ENCODE data around the gene ZNF701. TPM values are rescaled to one million over a fixed set of nuclear protein-coding genes. Genes with fewer than 3 reads are reported as not detected.

The ZNF701 gene
- total RNA-seq, result 10 to 100 TPM in 5 of 6 donors, 1 to 10 TPM in 1; 6.8 to 25.3 (median 16.0) TPM

DNA sequence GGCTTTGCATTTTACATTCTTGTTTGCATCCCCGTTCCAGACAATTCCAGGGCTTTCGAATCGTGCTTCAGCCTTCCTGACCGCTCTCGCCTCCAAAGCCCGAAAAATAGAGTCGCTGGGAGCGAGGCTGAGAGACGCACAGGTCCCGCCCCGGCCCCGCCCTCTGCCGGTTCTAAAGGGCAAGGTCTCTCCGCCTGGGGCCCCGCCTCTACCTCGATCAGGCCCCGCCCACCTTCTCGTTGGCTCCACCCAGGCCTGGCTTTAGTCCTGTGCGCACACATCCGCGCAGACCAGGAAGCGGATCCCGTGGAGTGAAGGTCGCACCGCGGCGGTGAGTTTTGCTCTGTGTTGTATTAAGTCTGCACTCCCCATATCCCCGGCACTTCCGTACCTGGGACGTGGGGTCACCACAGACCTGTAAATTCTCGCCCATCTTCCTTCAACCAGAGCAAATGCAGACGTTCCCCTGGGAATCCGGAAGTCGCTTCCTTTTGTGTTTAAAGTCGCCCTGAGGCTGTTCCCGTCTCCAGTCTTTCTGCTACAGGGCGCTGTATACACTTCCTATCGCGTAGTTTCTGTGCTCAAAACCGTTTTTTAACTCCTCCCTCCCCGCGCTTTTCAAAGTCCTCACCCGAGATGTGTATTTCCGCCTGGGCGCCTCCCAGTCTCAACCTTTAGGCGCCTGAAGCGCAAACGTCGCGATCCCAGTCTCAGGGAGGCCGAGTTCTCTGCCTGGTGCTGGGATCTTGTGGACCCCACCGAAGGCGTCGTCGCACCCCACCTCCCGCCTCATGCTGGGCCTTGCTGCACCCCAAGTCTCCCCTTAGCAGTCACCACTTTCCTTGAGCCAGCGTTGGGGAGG lies at the start of gene ZNF701:
ZNF701 (plus strand) TSS at position 288 of the 862 bp plus-strand sequence. CDS start 3,861 bp downstream, outside the sequence.
- Histone ChIP-seq H3K36me3 (peaks cover 8 to 31% (median 20%) of the 10 kb centered on the region in 4 donors), H3K27me3 (no peaks in the 10 kb centered on the region), H3K4me1 (peaks cover 7 to 18% (median 12%) of the 10 kb centered on the region in 4 donors), H3K9me3 (peaks cover 0 to 37% (median 22%) of the 10 kb centered on the region in 4 donors), H3K4me3 (peak within 1 kb of the TSS; percentile 70 to 92 (median 76)), H3K27ac (peak within 1 kb of the TSS; percentile 82 to 94 (median 85))
- WGBS, 2 donors, result 0 to 1% methylated on average over 30 to 55 of the region's 57 CpGs
- DNase-seq (peak; percentile 96 to 98), ATAC-seq (ENCODE audit: low FRiP score in 2 of 2) (peak; percentile 100)
- TF ChIP-seq EP300 (IDR thresholded peaks at IDR 0.05), result no peak
- TF ChIP-seq POLR2A (IDR thresholded peaks at IDR 0.05), result peak; percentile 55 to 92 (median 82)
- TF ChIP-seq, protein P1, sequence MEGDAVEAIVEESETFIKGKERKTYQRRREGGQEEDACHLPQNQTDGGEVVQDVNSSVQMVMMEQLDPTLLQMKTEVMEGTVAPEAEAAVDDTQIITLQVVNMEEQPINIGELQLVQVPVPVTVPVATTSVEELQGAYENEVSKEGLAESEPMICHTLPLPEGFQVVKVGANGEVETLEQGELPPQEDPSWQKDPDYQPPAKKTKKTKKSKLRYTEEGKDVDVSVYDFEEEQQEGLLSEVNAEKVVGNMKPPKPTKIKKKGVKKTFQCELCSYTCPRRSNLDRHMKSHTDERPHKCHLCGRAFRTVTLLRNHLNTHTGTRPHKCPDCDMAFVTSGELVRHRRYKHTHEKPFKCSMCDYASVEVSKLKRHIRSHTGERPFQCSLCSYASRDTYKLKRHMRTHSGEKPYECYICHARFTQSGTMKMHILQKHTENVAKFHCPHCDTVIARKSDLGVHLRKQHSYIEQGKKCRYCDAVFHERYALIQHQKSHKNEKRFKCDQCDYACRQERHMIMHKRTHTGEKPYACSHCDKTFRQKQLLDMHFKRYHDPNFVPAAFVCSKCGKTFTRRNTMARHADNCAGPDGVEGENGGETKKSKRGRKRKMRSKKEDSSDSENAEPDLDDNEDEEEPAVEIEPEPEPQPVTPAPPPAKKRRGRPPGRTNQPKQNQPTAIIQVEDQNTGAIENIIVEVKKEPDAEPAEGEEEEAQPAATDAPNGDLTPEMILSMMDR (IDR thresholded peaks at IDR 0.05), result peak; percentile 45 to 63 (median 50)
- peak; percentile 98 for TF ChIP-seq POLR2AphosphoS5 (IDR thresholded peaks at IDR 0.05)

DNA sequence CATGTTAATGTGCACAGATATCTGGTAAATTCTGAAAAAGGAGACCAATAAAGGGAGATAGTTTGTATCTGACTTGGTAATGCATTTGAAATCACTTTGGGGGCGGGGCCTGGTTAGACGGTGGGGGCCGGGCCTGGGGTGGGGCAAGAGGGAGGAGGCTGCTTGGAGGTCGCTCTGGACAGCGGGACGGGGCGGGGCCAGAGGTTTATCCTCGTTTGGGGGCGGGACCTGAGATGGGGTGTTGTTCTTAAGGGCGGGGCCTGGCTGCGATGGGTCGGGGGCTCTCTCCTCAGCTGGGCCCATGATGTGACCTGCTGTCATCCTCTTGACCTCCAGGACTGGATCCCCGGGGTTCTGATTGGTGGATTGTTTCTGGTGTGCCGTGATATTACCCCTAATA lies 47.5 kb upstream of the ZNF701 start:
- H3K4me3 ChIP-seq, result no peak overlapping the region
- TF ChIP-seq POLR2A (IDR thresholded peaks at IDR 0.05), result no peak

DNA sequence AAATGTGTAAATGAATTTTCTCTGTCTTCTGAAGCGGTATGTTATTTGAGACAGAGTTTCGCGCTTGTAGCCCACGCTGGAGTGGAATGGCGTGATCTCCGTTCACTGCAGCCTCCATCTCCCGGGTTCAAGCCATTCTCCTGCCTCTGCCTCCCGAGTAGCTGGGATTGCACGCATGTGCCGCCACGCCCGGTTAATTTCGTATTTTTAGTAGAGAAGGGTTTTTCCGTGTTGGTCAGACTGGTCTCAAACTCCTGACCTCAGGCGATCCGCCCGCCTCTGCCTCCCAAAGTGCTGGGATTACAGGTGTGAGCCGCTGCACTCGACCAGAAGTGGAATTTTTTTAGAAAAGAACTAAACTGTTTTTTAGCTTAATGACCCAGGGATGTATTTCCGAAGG lies 46.0 kb upstream of the ZNF701 start:
- no peak overlapping the region for H3K27ac ChIP-seq
- no peak overlapping the region for H3K4me3 ChIP-seq
- no peaks in the 10 kb centered on the region for H3K36me3 ChIP-seq
- WGBS, 2 donors, result 80 to 83% methylated on average over 20 of the region's 20 CpGs
- DNase-seq (no peak), ATAC-seq (ENCODE audit: low FRiP score in 2 of 2) (no peak)
- H3K27me3 ChIP-seq, result no peaks in the 10 kb centered on the region
- peaks cover 0 to 16% (median 6%) of the 10 kb centered on the region in 4 donors for H3K9me3 ChIP-seq
- TF ChIP-seq POLR2AphosphoS5 (IDR thresholded peaks at IDR 0.05) (no peak), POLR2A (IDR thresholded peaks at IDR 0.05) (no peak)
- TF ChIP-seq, protein P1 (IDR thresholded peaks at IDR 0.05), result no peak
- peaks cover 10 to 17% (median 12%) of the 10 kb centered on the region in 4 donors for H3K4me1 ChIP-seq

More for the DNA sequence above, 47.5 kb upstream of the ZNF701 start:
- no peak for ATAC-seq (ENCODE audit: low FRiP score in 2 of 2)
- H3K27ac ChIP-seq, result no peak overlapping the region
- no peaks in the 10 kb centered on the region for H3K36me3 ChIP-seq
- DNase-seq, result peak in 1 of 2 donors; percentile 50
- WGBS, 2 donors, result 82% methylated on average over 14 of the region's 14 CpGs
- peaks cover 0 to 16% (median 6%) of the 10 kb centered on the region in 4 donors for H3K9me3 ChIP-seq
- no peaks in the 10 kb centered on the region for H3K27me3 ChIP-seq
- H3K4me1 ChIP-seq, result peaks cover 0 to 5% (median 2%) of the 10 kb centered on the region in 4 donors

DNA sequence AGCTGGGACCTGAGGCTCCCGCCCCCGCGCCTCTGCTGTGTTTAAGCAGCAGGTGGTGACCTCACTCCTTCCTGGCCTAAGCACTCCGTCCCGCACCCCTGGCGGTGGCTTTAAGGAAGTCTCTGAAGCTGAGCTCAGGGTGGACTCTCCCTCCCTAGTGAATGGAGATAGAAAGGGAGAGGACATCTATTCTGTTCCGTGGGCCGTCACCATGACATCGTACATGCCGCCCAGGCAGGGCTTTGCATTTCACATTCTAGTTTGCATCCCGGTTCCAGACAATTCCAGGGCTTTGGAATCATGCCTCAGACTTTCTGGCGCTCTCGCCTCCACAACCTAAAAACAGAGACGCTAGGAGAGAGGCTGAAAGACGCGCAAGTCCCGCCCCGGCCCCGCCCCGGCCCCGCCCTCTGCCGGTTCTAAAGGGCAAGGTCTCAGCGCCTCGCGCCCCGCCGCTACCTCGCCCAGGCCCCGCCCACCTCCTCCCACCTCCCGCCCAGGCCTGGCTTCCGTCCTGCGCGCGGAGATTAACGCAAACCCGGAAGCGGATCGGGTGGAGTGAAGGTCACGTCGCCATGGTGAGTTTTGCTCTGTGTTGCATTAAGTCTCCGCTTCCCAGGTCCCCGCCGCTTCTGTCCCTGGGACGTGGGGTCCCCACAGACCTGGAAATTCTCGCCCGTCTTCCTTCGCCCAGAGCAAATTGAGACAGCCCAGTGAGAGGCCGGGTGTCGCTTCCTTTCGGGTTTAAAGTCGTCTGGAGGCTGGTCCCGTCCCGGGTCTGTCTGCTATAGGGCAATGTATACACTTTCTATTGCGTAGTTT lies 42.7 kb upstream of the ZNF701 start, which contains the start of gene ZNF808:
ZNF808 (plus strand) TSS at position 535 of the 822 bp plus-strand sequence. CDS start 15,617 bp downstream, outside the sequence.
- peak in 2 of 4 donors; percentile 61 to 62 for TF ChIP-seq POLR2A (IDR thresholded peaks at IDR 0.05)
- TF ChIP-seq EP300 (IDR thresholded peaks at IDR 0.05), result no peak
- TF ChIP-seq, protein P1 (IDR thresholded peaks at IDR 0.05), result peak; percentile 33 to 86 (median 83)
- TF ChIP-seq POLR2AphosphoS5 (IDR thresholded peaks at IDR 0.05), result peak; percentile 80 to 84
- Histone ChIP-seq H3K4me1 (peaks cover 10 to 18% (median 13%) of the 10 kb centered on the region in 4 donors), H3K27ac (peak within 1 kb of the TSS; percentile 88 to 95 (median 89)), H3K36me3 (peaks cover 0 to under 1% (median 0%) of the 10 kb centered on the region in 4 donors), H3K9me3 (peaks cover 0 to 10% (median 4%) of the 10 kb centered on the region in 4 donors), H3K27me3 (no peaks in the 10 kb centered on the region), H3K4me3 (peak within 1 kb of the TSS; percentile 76 to 81 (median 77))
- peak; percentile 95 to 100 for DNase-seq
- ATAC-seq (ENCODE audit: low FRiP score in 2 of 2), result peak; percentile 99
- WGBS, 2 donors, result 0 to 1% methylated on average over 15 to 44 of the region's 54 CpGs

Data from upper lobe of left lung (tissue), 6 donors.